AG04449 (cell line): ENCODE measurements around the gene PTK6.

ENCODE experiments used
- CTCF ChIA-PET: fragments of 350-600 bp; formaldehyde crosslinking; extraction: SDS; loops from one replicate; lab custom pipeline; 2021; ENCODE audit warnings: antibody characterized with exemption; lab: Yijun Ruan, JAX
- POLR2A ChIA-PET: fragments of 400-600, 350-600 bp; formaldehyde crosslinking; extraction: SDS; loops from one replicate; lab custom pipeline; 2020; ENCODE audit warnings: antibody characterized with exemption, inconsistent platforms; lab: Yijun Ruan, JAX
- DNase-seq: peaks from one replicate; pipeline ENCODE4 v3.0.0-alpha.2; 2010; ENCODE audit warnings: low read depth, low spot score
- H3K4me3 ChIP-seq: 2 replicates; pipeline ENCODE4 v1.5.1; 2011; ENCODE audit warnings: low read depth, mild to moderate bottlenecking, control low read depth, low read length
- TF ChIP-seq, protein P1 (sequence below): IDR thresholded peaks from one replicate; pipeline ENCODE4 v1.5.1; 2011; ENCODE audit warnings: mild to moderate bottlenecking, moderate library complexity, low read length, control low read depth, inconsistent platforms; ENCODE audit not compliant: insufficient read depth; ENCODE audit errors: missing control alignments

Gene PTK6

GRCh38 chr20:63548542-63548941 is 11.4 kb upstream of the PTK6 start:
- CTCF ChIA-PET, result interaction anchor here (1.2 kb wide), 1 partner anchor 10 kb away, joined by 3 read pairs; no protein-coding TSS in a partner anchor
- no peak overlapping the region for H3K4me3 ChIP-seq
- DNase-seq, result no peak
- POLR2A ChIA-PET, result no interaction called here
- TF ChIP-seq, protein P1, sequence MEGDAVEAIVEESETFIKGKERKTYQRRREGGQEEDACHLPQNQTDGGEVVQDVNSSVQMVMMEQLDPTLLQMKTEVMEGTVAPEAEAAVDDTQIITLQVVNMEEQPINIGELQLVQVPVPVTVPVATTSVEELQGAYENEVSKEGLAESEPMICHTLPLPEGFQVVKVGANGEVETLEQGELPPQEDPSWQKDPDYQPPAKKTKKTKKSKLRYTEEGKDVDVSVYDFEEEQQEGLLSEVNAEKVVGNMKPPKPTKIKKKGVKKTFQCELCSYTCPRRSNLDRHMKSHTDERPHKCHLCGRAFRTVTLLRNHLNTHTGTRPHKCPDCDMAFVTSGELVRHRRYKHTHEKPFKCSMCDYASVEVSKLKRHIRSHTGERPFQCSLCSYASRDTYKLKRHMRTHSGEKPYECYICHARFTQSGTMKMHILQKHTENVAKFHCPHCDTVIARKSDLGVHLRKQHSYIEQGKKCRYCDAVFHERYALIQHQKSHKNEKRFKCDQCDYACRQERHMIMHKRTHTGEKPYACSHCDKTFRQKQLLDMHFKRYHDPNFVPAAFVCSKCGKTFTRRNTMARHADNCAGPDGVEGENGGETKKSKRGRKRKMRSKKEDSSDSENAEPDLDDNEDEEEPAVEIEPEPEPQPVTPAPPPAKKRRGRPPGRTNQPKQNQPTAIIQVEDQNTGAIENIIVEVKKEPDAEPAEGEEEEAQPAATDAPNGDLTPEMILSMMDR, result no peak

- H3K4me3 ChIP-seq, result no peak within 1 kb of the TSS
- CTCF ChIA-PET, result interaction anchor here (1.2 kb wide), 1 partner anchor 9 kb away, joined by 3 read pairs; no protein-coding TSS in a partner anchor
- POLR2A ChIA-PET, result no interaction called here
- TF ChIP-seq, protein P1, result no peak
- DNase-seq, result no peak
These were observed 10.7 kb upstream of the PTK6 start, which contains the start of gene SRMS for GRCh38 chr20:63547725-63548480. Gene SRMS, minus strand, starts transcription at chr20:63547749. Its CDS starts 286 bp downstream, at chr20:63547463.

- TF ChIP-seq, protein P1, result no peak
- ChIA-PET POLR2A (no interaction called here), CTCF (interaction anchor here (1.2 to 1.9 kb wide), 2 partner anchors 9 kb away, joined by 3 to 8 read pairs; partner anchors contain the start of gene PTK6)
- no peak overlapping the region for H3K4me3 ChIP-seq
- no peak for DNase-seq
These were observed 10.0 kb upstream of the PTK6 start for GRCh38 chr20:63546956-63547724.

DNA sequence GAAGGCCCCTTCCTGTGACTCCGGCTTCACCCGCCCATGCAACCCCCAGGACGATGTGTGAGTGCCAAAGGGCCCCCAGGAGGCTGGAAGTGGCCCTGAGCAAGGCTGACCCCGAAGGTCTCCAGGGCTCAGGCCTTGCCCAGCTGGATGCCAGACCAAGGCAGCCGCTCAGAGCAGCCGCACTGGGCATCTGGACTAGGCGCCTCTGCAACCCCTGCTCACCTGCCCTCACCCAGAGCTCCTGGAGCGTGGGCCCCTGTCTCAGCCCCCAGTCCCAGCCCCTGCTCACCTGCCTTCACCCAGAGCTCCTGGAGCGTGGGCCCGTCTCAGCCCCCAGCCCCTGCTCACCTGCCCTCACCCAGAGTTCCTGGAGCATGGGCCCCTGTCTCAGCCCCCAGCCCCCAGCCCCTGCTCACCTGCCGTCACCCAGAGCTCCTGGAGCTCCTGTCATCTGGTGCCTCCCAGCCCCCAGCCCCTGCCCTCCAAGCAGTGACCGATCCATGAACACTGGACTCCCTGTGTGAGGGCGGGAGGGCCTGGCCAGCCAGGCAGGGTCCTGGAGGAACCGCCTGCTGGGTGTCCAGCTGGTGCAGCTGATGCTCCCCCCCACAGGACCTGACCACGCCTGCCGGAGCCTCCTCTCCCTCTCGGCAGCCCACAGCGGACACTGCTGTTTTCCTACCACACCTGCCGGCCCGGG is 9.2 kb upstream of the PTK6 start:
- ChIA-PET CTCF (interaction anchor here (1.9 kb wide), 1 partner anchor 9 kb away, joined by 8 read pairs; the partner anchor contains the start of gene PTK6), POLR2A (no interaction called here)
- TF ChIP-seq, protein P1, result no peak
- H3K4me3 ChIP-seq, result no peak overlapping the region
- no peak for DNase-seq

GRCh38 chr20:63545814-63546213 is 8.6 kb upstream of the PTK6 start:
- ChIA-PET POLR2A (no interaction called here), CTCF (interaction anchor here (1.9 kb wide), 1 partner anchor 8 kb away, joined by 8 read pairs; the partner anchor contains the start of gene PTK6)

More at GRCh38 chr20:63545814-63546213, 8.6 kb upstream of the PTK6 start:
- TF ChIP-seq, protein P1, result no peak
- no peak overlapping the region for H3K4me3 ChIP-seq
- DNase-seq, result no peak
